ENCODE results near the gene AQP5. TPM values are rescaled to one million over a fixed set of nuclear protein-coding genes. Genes with fewer than 3 reads are reported as not detected.

The AQP5 gene
- total and polyA plus RNA-seq, 4 donors = 7.5 to 57.1 (median 35.2) TPM

DNA sequence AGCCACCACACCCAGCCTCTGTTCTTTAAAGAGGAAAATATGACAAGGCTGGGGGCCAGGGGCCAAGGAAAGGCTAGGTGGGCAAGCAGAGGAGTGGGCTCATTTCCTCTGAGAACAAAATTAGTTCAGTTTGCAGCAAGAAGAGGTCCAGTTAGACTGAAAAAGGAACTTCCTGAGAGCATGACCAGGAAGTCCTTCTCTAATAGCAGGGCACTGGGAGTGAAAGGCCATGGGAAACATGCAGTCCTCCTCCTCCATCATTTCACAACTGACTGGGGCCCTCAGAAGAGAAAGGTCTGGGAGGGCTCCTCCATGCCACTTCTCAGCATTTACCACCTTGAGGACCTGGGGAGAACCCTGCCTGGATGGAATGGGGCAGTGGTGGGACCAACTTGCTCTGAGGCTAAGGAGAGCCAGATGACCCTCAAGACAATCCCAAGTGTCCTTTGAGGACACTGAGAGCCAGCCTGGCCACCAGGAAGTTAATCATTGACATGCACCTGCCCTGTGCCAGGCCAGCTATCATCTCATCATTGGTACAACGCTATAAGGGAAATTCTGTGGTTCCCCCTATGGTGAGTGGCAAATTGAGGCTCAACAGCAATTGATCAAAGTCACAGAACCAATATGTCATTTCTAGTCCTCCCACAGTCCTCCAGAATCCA, 9.1 kb upstream of the AQP5 start:
- Histone ChIP-seq H3K4me3 (no peak overlapping the region), H3K27me3 (ENCODE audit: control insufficient read depth in 3 of 3, insufficient read depth in 3 of 3, low read length in 2 of 3) (peaks cover 0 to 25% (median 13%) of the 10 kb centered on the region in 3 donors), H3K36me3 (ENCODE audit: control insufficient read depth in 4 of 4, insufficient read depth in 4 of 4, low read length in 4 of 4) (no peaks in the 10 kb centered on the region), H3K9ac (ENCODE audit: insufficient read depth in 1 of 2, low read length in 2 of 2) (no peak overlapping the region), H3K9me3 (ENCODE audit: control insufficient read depth in 4 of 4, insufficient read depth in 3 of 4, low read length in 3 of 4) (peaks cover 0 to 2% (median 0%) of the 10 kb centered on the region in 4 donors), H3K4me1 (ENCODE audit: control insufficient read depth in 5 of 5, insufficient read depth in 5 of 5, low read length in 5 of 5) (peaks cover 0 to 4% (median 3%) of the 10 kb centered on the region in 5 donors), H3K27ac (ENCODE audit: low read depth in 1 of 2, low read length in 1 of 2) (no peak overlapping the region)
- ATAC-seq (ENCODE audit: insufficient read depth, low FRiP score) (no peak), DNase-seq (no peak)
- TF ChIP-seq, protein P1, sequence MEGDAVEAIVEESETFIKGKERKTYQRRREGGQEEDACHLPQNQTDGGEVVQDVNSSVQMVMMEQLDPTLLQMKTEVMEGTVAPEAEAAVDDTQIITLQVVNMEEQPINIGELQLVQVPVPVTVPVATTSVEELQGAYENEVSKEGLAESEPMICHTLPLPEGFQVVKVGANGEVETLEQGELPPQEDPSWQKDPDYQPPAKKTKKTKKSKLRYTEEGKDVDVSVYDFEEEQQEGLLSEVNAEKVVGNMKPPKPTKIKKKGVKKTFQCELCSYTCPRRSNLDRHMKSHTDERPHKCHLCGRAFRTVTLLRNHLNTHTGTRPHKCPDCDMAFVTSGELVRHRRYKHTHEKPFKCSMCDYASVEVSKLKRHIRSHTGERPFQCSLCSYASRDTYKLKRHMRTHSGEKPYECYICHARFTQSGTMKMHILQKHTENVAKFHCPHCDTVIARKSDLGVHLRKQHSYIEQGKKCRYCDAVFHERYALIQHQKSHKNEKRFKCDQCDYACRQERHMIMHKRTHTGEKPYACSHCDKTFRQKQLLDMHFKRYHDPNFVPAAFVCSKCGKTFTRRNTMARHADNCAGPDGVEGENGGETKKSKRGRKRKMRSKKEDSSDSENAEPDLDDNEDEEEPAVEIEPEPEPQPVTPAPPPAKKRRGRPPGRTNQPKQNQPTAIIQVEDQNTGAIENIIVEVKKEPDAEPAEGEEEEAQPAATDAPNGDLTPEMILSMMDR (IDR thresholded peaks at IDR 0.05; ENCODE audit: control extremely low read depth, extremely low read depth) = no peak
- 56 to 67% methylated on average over 1 of the region's 1 CpG for WGBS, 2 donors

DNA sequence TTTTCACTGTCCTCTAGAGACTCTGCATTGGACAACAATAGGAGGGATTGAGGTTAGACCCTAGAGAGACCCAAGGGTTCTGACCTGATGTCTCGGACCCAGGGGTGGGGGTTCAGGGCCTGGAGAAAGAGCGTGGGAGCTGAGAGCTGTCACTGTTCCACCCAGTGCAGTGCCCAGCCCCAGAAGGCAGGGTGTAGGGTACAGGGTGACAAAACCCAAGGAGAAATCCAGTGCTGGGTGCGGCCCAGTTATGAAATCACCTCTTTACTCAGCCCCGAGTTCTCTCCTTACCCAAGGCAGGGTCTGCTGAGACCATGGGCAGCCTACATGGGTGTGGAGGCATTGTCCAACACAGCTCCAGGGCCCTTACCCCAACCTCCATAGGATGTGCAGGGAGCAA, 8.5 kb upstream of the AQP5 start:
- peaks cover 0 to 29% (median 13%) of the 10 kb centered on the region in 3 donors for H3K27me3 ChIP-seq (ENCODE audit: control insufficient read depth in 3 of 3, insufficient read depth in 3 of 3, low read length in 2 of 3)
- no peak overlapping the region for H3K9ac ChIP-seq (ENCODE audit: insufficient read depth in 1 of 2, low read length in 2 of 2)
- H3K9me3 ChIP-seq (ENCODE audit: control insufficient read depth in 4 of 4, insufficient read depth in 3 of 4, low read length in 3 of 4) = peaks cover 0 to 2% (median 0%) of the 10 kb centered on the region in 4 donors
- H3K27ac ChIP-seq (ENCODE audit: low read depth in 1 of 2, low read length in 1 of 2) = peak overlapping the region in 1 of 2 donors; percentile 7
- H3K4me3 ChIP-seq = no peak overlapping the region
- DNase-seq = no peak
- WGBS, 2 donors = 73 to 79% methylated on average over 4 of the region's 4 CpGs
- H3K36me3 ChIP-seq (ENCODE audit: control insufficient read depth in 4 of 4, insufficient read depth in 4 of 4, low read length in 4 of 4) = no peaks in the 10 kb centered on the region
- TF ChIP-seq, protein P1 (IDR thresholded peaks at IDR 0.05; ENCODE audit: control extremely low read depth, extremely low read depth) = no peak
- H3K4me1 ChIP-seq (ENCODE audit: control insufficient read depth in 5 of 5, insufficient read depth in 5 of 5, low read length in 5 of 5) = peaks cover 0 to 4% (median 3%) of the 10 kb centered on the region in 5 donors
- no peak for ATAC-seq (ENCODE audit: insufficient read depth, low FRiP score)

DNA sequence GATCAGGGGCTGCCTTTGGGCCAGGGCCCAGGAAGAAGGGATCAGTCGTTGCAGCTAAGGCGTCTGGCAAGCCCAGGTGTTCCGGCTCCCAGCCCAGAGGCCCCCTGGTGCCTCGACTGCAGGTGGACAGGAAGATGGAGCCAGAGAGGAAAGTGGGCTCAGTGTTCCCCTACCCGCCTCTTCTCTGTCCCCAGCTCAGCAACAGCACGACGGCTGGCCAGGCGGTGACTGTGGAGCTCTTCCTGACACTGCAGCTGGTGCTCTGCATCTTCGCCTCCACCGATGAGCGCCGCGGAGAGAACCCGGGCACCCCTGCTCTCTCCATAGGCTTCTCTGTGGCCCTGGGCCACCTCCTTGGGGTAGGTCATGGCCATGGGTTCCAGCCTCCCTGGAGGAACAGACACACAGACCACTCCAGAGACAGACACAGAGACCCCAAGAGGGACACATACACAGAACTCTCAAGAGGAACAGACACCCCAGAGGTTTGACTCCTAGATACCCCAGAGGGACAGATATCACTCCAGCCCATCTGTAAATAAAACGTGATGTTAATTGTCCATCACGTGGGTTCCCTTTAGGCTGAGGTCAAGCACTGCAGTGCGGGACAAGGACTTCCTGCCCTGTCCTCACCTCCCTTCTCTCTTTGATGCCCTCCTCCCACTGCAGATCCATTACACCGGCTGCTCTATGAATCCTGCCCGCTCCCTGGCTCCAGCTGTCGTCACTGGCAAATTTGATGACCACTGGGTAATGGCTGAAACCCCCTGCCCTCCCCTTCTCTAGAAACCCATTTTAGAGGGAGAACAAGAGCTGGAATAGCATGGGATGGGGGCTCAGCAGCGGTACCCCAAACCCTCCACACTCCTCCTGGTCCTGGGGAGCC, 7.5 kb upstream of the AQP5 start:
- Histone ChIP-seq H3K4me1 (ENCODE audit: control insufficient read depth in 5 of 5, insufficient read depth in 5 of 5, low read length in 5 of 5) (peaks cover 0 to 4% (median 3%) of the 10 kb centered on the region in 5 donors), H3K4me3 (no peak overlapping the region), H3K9me3 (ENCODE audit: control insufficient read depth in 4 of 4, insufficient read depth in 3 of 4, low read length in 3 of 4) (peaks cover 0 to 2% (median 0%) of the 10 kb centered on the region in 4 donors), H3K27me3 (ENCODE audit: control insufficient read depth in 3 of 3, insufficient read depth in 3 of 3, low read length in 2 of 3) (peaks cover 0 to 31% (median 13%) of the 10 kb centered on the region in 3 donors), H3K27ac (ENCODE audit: low read depth in 1 of 2, low read length in 1 of 2) (no peak overlapping the region), H3K36me3 (ENCODE audit: control insufficient read depth in 4 of 4, insufficient read depth in 4 of 4, low read length in 4 of 4) (no peaks in the 10 kb centered on the region), H3K9ac (ENCODE audit: insufficient read depth in 1 of 2, low read length in 2 of 2) (no peak overlapping the region)
- WGBS, 2 donors = 65 to 69% methylated on average over 21 of the region's 21 CpGs
- no peak for DNase-seq
- TF ChIP-seq, protein P1 (IDR thresholded peaks at IDR 0.05; ENCODE audit: control extremely low read depth, extremely low read depth) = no peak
- ATAC-seq (ENCODE audit: insufficient read depth, low FRiP score) = no peak
